GM21526 (cell line): Measurements from ENCODE around the gene GPR137B.
"Not testable (repeated sequence)": the region's sequence is repeated elsewhere in the genome, so short reads cannot be mapped to it uniquely, and the experiment has no call there.

Experiments
- ATAC-seq: cut with Tn5 transposase; IDR thresholded peaks from one replicate; pipeline ENCODE4 v1.9.1; 2021; ENCODE audit warnings: moderate library complexity; ENCODE audit not compliant: unreplicated experiment, low FRiP score

Gene GPR137B

DNA sequence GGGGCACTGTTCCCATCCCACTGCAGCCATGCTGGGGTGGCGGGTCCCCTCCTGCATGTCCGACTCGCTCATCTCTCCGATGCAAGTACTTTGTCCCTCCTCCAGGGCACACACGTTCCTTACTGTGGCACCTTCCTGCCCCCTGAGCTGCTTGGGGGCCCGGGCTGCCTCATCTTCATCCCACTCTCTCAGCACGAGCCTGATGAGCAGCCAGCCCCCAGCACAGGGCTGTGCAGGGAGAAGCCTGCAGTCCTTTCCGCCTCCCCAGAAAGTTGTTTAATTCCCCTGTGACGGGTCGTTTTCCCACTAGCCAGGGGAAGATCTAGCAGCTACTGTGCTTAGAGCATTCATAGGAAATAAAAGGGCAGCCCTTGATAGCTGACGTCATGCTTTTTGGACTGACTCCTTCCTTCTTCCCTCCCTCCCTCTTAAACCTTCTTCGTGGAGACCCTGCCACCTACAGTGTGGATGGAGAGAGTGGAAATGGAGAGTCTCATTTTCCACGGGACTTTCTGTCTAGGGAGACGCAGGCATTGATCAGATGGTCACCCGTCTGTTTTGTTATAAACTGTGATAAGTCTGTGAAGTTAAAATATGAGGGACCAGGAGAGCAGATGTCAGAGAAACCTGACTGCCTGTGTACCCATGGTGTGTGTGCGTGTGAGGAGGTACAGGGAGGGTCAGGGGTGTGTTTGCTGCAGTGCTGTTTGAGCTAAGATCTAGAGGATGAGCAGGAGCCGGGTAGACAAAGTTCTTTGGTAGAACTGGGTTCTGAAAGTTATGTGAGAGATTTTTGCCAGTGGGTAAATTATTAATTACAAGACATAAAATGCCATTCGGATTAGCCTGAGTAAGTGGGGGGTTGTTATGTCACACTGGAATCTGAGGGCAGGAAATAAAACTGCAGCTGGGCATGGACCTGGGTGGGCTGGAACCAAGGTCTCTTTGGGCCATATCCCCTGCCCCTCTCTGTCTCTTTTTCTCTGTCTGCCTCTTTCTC is 34.3 kb downstream of the GPR137B start:
- ATAC-seq: no peak

- ATAC-seq: no peak
Observed at GRCh38 chr1:236179634-236180033, 37.3 kb downstream of the GPR137B start.

GRCh38 chr1:236181059-236181458 is 38.7 kb downstream of the GPR137B start:
- ATAC-seq: no peak

DNA sequence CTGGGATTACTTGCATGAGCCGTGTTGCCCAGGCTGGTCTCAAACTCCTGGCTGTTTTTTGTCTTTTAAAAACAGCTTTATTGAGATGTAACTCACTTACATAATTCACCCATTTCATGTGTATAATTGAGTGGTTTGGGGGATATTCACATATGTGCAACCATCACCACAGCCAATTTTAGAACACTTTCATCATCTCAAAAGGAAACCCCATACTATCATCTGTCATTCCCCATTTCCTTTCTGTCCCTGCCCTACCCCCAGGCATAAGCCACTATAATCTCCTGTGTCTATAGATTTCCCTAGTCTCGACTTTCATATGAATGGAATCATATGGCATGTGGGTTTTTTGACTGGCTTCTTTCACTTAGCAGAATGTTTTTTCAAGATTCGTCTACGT is 43.3 kb downstream of the GPR137B start:
- ATAC-seq: no peak

- not testable (repeated sequence) for ATAC-seq
Observed at GRCh38 chr1:236186471-236186870, 44.1 kb downstream of the GPR137B start.

DNA sequence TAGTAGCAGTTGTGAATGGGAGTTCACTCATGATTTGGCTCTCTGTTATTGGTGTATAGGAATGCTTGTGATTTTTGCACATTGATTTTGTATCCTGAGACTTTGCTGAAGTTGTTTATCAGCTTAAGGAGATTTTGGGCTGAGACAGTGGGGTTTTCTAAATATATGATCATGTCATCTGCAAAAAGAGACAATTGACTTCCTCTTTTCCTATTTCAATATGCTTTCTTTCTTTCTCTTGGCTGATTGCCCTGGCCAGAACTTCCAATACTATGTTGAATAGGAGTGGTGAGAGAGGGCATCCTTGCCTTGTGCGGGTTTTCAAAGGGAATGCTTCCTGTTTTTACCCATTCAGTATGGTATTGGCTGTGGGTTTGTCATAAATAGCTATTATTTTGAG is 45.7 kb downstream of the GPR137B start:
- ATAC-seq: not testable (repeated sequence)

DNA sequence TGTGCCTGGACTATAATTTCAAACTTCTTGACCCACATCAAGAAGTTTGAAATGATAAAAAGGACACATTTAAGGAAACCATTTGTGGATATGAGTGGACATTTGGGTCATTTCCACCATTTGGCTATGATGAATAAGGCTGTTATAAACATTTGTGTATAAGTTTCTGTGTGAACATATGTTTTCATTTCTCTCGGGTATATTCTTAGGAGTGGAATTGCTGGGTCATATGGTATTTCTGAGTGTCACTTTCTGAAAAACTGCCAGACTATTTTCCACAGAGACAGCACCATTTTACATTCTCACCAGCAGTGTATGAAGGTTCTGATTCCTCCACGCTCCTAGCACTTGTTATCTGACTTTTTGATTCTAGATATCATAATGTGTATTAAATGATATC is 50.8 kb downstream of the GPR137B start:
- no peak for ATAC-seq

DNA sequence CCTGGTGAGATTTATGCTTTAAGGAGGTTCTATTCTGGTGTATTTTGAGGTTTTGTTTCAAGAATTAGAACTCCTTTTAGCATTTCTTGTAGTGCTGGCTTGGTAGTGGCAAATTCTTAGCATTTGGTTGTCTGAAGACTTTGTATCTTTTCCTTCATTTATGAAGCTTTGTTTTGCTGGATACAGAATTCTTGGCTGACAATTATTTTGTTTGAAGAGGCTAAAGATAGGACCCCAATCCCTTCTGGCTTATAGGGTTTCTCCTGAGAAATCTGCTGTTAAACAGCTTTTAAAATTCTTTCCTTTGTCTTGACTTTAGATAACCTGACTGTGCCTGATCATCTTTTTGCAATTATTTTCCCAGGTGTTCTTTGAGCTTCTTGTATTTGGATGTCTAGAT is 58.6 kb downstream of the GPR137B start:
- no peak for ATAC-seq

GRCh38 chr1:236201786-236202185 is 59.4 kb downstream of the GPR137B start:
- ATAC-seq: no peak

DNA sequence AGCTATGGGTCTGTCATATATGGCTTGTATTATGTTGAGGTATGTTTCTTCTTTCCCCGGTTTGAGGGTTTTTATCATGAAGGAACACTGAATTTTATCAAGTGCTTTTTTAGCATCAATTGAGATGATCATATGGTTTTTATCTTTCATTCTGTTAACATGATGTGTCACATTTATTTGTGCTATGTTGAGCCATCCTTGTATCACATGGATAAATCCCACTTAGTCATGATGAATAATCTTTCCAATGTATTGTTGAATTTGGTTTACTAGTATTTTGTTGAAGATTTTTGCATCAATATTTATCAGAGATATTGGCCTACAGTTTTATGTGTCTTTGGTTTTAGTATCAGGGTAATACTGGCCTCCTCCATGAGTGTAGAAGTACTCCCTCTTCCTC is 61.7 kb downstream of the GPR137B start:
- no peak for ATAC-seq

DNA sequence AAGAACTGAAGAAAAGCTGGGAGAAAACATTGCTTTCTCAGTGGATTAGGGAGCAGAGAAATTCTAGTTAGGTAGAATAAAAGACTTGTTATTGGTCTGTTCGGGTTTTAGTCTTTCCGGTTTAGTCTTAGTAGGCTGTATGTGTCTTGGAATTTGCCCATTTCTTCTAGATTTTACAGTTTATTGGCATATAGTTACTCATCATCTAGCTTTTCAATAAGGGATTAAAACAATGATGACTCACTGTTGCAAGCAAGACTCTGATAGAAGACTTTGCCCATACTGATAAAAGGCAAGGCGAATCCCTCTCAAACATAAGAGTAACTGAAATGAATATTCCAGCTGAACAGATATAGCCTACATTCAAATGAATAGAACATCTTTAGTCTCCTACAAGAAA is 62.3 kb downstream of the GPR137B start:
- no peak for ATAC-seq

- ATAC-seq: no peak
Observed at GRCh38 chr1:236206548-236206947, 64.2 kb downstream of the GPR137B start.

DNA sequence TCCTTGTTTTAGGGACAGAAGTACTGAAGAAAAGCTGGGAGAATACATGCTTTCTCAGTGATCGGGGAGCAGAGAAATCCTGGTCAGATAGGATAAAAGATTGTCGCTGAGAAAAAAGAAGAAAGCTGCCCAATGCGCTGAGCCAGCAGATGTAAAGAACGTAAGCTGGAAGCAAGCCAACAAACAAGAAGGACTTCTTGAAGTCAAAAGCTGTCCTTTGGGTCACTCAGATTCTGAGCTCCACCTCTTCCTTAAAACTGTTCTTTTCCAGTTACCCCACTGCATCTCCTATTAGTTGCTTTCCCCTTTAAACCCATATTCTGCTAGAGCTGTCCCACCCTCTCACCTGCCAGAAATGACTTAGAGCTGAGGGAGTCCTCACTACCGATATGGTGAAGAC is 64.8 kb downstream of the GPR137B start:
- no peak for ATAC-seq

- ATAC-seq: no peak
Observed at GRCh38 chr1:236207569-236207968, 65.2 kb downstream of the GPR137B start.

GRCh38 chr1:236209185-236209584 is 66.8 kb downstream of the GPR137B start:
- ATAC-seq: no peak

GRCh38 chr1:236209713-236210112 is 67.4 kb downstream of the GPR137B start:
- ATAC-seq: no peak

- ATAC-seq: no peak
Observed at GRCh38 chr1:236211815-236212214, 69.5 kb downstream of the GPR137B start.

- ATAC-seq: no peak
Observed at GRCh38 chr1:236213534-236213933, 71.2 kb downstream of the GPR137B start.

GRCh38 chr1:236214761-236215160 is 72.4 kb downstream of the GPR137B start:
- no peak for ATAC-seq

DNA sequence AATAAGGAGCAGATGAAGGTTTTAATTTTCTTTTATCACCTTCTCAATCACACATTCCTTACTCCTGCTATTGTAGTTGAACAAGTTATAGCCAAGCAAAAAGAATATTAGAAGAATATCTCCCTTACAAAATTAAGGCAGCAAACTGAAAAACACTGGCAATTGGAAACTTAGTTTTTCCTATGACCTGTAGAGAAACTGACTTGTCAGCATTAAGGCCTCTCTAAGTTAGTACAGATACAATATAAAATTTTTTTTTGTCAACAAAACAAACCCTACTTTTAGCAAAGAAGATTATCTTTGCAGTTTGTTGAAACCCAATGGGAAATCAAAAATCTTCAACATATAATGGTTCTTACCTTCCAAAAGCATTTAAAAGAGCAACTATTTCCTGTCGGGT is 78.1 kb downstream of the GPR137B start:
- ATAC-seq: no peak

DNA sequence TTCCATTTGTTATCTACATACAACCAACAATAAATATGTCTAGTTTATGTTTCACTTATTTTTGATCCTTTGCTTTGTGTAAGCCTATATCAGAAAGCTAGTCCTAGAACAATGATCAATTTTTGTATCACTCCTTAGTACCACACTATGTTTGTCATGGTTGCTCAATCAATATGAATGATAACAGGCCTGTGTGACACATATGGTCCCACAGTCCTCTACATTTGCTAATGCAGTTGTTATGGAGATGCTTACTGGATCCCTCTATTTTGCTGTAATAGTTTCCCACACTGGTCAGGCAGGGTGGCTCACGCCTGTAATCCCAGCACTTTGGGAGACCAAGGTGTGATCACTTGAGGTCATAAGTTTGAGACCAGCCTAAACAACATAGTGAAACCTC is 80.3 kb downstream of the GPR137B start:
- no peak for ATAC-seq

GRCh38 chr1:236228411-236228810 is 86.1 kb downstream of the GPR137B start:
- ATAC-seq: no peak
